Thyroid gland (tissue), 4 donors: ENCODE data around the gene MMP24. TPM values are rescaled to one million over a fixed set of nuclear protein-coding genes. Genes with fewer than 3 reads are reported as not detected.
"Not testable (repeated sequence)": the region's sequence is repeated elsewhere in the genome, so short reads cannot be mapped to it uniquely, and the experiment has no call there.

ENCODE experiments used
- DNase-seq, 2 donors: peaks; one replicate each; pipeline ENCODE4 v3.0.0-alpha.2; 2019
- H3K27ac ChIP-seq, 3 donors: fragments of 200-600 bp; sonication (generic); 1 replicate in 2 of 3; 2 replicates in 1 of 3; pipeline ENCODE4 v1.5.1; 2016 to 2019; ENCODE audit warnings: mild to moderate bottlenecking in 1 of 3, moderate library complexity in 1 of 3
- H3K27me3 ChIP-seq: fragments of 200-600 bp; sonication (generic); one replicate; pipeline ENCODE4 v1.5.1; 2019
- H3K36me3 ChIP-seq, 2 donors: fragments of 200-600 bp; sonication (generic); one replicate each; pipeline ENCODE4 v1.5.1; 2016 to 2019
- H3K4me1 ChIP-seq, 2 donors: fragments of 200-600 bp; sonication (generic); one replicate each; pipeline ENCODE4 v1.5.1; 2017 to 2019
- H3K4me3 ChIP-seq, 3 donors: fragments of 200-600 bp; sonication (generic); replicated peaks in 1 of 3; 1 replicate in 2 of 3; 2 replicates in 1 of 3; pipeline ENCODE4 v1.5.1; 2016; ENCODE audit warnings: mild to moderate bottlenecking in 1 of 3
- H3K9me3 ChIP-seq: fragments of 200-600 bp; sonication (generic); one replicate; pipeline ENCODE4 v1.5.1; 2017
- POLR2A ChIP-seq, 2 donors: fragments of 450-650 bp; IDR thresholded peaks; one replicate each; pipeline ENCODE4 v1.6.1; 2017; ENCODE audit warnings: antibody characterized with exemption in 2 of 2, mild to moderate bottlenecking in 2 of 2, moderate library complexity in 1 of 2
- WGBS, 2 donors: methylation state at CpG; one replicate each; pipeline ENCODE4 v1.1.5; 2017; 5-methylcytosine and 5-hydroxymethylcytosine counted together
- intact Hi-C: fragments of 100-400 bp; cut with DNase I; formaldehyde crosslinking; loops from one replicate; pipeline ENCODE4 v1.15.1; 2023
- total RNA-seq, 4 donors: library from RNA; depleted of rRNA; stranded (reverse); fragments of >200 nt; gene quantifications; one replicate each; pipeline ENCODE4 v1.2.3, GENCODE V29; 2016
- TF ChIP-seq, protein P1 (sequence below), 6 experiments: fragments of 200-600 bp in 3 of 6; fragments of 450-650 bp in 3 of 6; sonication (generic) in 3 of 6; IDR thresholded peaks; one replicate each; pipeline ENCODE4 v1.5.1; 2016 to 2019; ENCODE audit warnings: antibody characterized with exemption in 6 of 6, mild to moderate bottlenecking in 2 of 6, inconsistent platforms in 1 of 6, moderate library complexity in 1 of 6

Gene MMP24
- total RNA-seq, 4 donors from 2014 or later, result 0.67 to 1.6 (median 0.92) TPM

DNA sequence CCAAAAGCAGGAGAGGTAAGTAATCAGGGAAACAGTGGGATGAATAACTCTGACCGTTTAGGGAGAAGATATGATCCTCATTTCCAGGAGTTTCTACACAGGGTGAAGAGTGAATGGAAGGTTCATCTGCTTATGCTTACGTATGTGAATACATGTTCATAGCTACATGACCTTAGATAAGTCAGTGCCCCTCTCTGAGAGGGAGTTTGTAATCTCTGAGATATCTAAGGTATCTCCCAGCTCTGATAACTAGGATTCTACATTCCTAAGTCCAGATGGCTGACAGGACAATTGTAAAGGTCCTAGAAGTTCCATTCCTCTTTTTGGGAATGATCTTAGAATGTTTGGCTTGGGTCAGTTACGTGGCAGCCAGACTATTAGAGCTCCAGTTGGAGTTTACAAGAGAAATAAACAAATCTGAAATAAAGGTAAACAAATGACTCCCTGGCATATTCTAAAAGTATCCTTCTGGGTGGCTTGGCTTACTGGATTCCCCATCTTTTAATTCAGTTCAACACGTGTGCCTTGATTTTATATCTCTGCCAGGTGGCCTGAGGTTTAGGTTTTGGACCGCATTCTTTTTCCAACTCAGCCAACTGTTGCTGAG lies 38.8 kb upstream of the MMP24 start:
- TF ChIP-seq, protein P1, sequence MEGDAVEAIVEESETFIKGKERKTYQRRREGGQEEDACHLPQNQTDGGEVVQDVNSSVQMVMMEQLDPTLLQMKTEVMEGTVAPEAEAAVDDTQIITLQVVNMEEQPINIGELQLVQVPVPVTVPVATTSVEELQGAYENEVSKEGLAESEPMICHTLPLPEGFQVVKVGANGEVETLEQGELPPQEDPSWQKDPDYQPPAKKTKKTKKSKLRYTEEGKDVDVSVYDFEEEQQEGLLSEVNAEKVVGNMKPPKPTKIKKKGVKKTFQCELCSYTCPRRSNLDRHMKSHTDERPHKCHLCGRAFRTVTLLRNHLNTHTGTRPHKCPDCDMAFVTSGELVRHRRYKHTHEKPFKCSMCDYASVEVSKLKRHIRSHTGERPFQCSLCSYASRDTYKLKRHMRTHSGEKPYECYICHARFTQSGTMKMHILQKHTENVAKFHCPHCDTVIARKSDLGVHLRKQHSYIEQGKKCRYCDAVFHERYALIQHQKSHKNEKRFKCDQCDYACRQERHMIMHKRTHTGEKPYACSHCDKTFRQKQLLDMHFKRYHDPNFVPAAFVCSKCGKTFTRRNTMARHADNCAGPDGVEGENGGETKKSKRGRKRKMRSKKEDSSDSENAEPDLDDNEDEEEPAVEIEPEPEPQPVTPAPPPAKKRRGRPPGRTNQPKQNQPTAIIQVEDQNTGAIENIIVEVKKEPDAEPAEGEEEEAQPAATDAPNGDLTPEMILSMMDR (IDR thresholded peaks at IDR 0.05), result no peak
- no peak for TF ChIP-seq POLR2A (IDR thresholded peaks at IDR 0.05)
- Histone ChIP-seq H3K9me3 (no peaks in the 10 kb centered on the region), H3K4me3 (no peak overlapping the region), H3K4me1 (peaks cover 5 to 11% of the 10 kb centered on the region in 2 donors), H3K27ac (no peak overlapping the region), H3K36me3 (no peaks in the 10 kb centered on the region), H3K27me3 (no peaks in the 10 kb centered on the region)
- intact Hi-C loops, result no loop called here
- DNase-seq, result no peak
- 76 to 81% methylated on average over 5 of the region's 5 CpGs for WGBS, 2 donors

DNA sequence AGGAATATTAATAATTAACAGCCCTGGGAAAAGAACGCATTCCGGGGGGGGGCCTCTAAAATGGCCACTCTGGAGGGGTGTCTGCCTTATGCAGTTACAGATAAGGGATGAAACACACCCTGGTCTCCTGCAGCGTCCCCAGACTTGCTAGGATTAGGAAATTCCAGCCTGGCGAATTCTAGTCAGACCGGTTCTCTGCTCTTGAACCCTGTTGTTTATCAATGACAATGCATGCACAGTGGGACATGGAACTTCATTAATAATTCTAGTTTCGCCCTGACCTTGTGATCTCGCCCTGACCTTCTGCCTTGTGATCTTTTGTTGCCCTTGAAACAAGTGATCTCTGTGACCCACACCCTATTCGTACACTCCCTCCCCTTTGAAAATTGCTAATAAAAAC lies 37.3 kb upstream of the MMP24 start:
- peaks cover 7 to 25% of the 10 kb centered on the region in 2 donors for H3K4me1 ChIP-seq
- WGBS, 2 donors, result 82 to 86% methylated on average over 8 of the region's 8 CpGs
- intact Hi-C loops, H3K27me3 ChIP-seq, H3K27ac ChIP-seq, H3K36me3 ChIP-seq, H3K4me3 ChIP-seq, H3K9me3 ChIP-seq, DNase-seq: not testable (repeated sequence)

DNA sequence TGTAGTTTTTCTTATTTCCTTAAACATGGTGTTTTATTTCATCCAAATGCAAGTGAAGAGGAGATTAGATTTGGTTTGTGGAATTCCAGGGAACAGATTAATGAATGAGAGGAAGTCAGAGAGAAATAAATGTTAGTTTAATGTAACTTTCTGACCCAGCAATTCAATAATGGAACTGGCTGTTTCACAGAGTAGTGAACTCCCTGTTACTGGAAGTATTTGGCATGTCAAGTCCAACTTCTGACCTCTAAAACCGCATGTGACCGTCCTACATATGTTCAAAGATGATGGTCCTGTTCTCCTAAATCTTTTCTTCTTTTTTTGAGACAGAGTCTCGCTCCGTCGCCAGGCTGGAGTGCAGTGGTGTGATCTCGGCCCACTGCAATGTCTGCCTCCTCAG lies 35.9 kb upstream of the MMP24 start:
- H3K27ac ChIP-seq, result no peak overlapping the region
- peaks cover 7 to 26% of the 10 kb centered on the region in 2 donors for H3K4me1 ChIP-seq
- intact Hi-C loops, result no loop called here
- no peak overlapping the region for H3K4me3 ChIP-seq
- H3K9me3 ChIP-seq, result no peaks in the 10 kb centered on the region
- H3K27me3 ChIP-seq, result no peaks in the 10 kb centered on the region
- TF ChIP-seq, protein P1 (IDR thresholded peaks at IDR 0.05), result no peak
- no peak for TF ChIP-seq POLR2A (IDR thresholded peaks at IDR 0.05)
- WGBS, 2 donors, result 90 to 92% methylated on average over 6 of the region's 6 CpGs
- no peaks in the 10 kb centered on the region for H3K36me3 ChIP-seq
- DNase-seq, result no peak

DNA sequence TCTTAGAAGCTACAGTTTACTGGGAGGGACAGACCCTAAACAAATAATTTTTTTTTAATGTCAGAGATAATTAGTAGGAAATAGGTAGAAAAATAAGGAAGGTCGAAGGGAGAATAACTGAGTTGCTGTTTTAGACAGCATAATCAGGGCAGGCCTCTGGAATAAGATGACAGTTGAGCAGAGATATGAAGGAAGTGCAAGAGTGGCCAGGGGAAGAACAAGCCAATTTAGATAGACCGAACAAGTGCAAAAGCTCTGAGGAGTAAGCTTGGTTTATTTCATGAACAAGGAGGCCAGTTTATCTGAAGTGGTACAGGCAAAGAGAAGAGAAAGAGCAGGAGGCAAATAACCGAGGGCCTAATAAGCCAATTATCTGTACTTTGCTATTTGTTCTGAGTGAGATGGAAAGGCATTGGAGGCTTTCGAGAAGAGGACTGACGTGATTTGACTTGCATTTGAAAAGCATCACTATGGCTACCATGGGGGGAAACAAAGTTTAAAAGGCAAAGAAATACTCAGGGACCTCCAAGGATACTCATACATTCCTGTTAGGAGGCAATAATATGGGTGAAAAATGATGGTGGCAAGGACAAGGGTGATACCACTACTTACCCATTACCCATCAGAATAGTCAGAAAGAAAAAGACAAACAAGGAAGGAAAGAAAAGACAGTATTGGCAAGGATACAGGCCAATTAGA lies 34.9 kb upstream of the MMP24 start:
- 86 to 90% methylated on average over 5 of the region's 5 CpGs for WGBS, 2 donors
- no peaks in the 10 kb centered on the region for H3K9me3 ChIP-seq
- intact Hi-C loops, result no loop called here
- H3K36me3 ChIP-seq, result no peaks in the 10 kb centered on the region
- TF ChIP-seq, protein P1 (IDR thresholded peaks at IDR 0.05), result no peak
- TF ChIP-seq POLR2A (IDR thresholded peaks at IDR 0.05), result no peak
- H3K4me3 ChIP-seq, result no peak overlapping the region
- peaks cover 7 to 26% of the 10 kb centered on the region in 2 donors for H3K4me1 ChIP-seq
- H3K27me3 ChIP-seq, result no peaks in the 10 kb centered on the region
- H3K27ac ChIP-seq, result no peak overlapping the region
- no peak for DNase-seq

DNA sequence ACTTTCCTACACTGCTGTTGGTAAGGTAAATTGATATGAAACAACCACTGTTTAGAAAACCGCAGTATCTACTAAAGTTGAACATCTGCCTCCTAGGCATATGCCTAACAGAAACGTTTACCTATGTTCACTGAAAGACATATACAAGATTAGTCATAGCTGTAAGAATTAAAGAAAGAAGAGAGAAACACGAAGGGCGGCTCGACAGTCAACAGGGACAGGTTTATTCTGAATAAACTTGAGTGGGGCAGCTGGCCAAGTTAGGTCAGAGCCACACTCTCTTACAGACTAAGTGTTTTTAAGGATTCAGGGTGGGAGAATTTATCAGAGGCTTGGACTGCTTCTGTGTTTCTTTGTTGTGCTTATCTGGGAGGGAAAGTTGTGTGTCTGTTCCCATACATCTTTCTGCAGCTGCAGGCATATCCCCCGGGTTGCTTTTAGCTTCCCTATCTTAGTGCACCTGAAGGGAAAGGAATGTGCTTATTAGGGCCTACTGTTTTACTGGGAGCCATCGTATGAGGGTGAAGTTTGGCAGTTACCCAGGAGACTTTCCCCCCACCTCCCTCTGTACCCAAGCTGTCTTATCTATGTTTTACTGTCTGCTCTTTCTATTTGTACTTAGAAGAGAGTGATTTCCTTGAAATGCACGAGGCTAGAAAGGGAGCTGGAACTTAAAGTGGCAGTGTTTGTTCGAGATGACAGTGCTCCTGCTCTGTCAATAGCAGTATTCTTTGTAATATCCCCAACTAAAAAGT lies 34.2 kb upstream of the MMP24 start:
- Histone ChIP-seq H3K4me1 (peaks cover 7 to 26% of the 10 kb centered on the region in 2 donors), H3K36me3 (no peaks in the 10 kb centered on the region), H3K27me3 (no peaks in the 10 kb centered on the region), H3K4me3 (no peak overlapping the region), H3K9me3 (no peaks in the 10 kb centered on the region), H3K27ac (peak overlapping the region in 2 of 3 donors; percentile 2 to 34)
- DNase-seq, result peak; percentile 74 to 80
- WGBS, 2 donors, result 32 to 38% methylated on average over 9 of the region's 9 CpGs
- intact Hi-C loops, result no loop called here
- TF ChIP-seq POLR2A (IDR thresholded peaks at IDR 0.05), result no peak
- TF ChIP-seq, protein P1 (IDR thresholded peaks at IDR 0.05), result no peak

DNA sequence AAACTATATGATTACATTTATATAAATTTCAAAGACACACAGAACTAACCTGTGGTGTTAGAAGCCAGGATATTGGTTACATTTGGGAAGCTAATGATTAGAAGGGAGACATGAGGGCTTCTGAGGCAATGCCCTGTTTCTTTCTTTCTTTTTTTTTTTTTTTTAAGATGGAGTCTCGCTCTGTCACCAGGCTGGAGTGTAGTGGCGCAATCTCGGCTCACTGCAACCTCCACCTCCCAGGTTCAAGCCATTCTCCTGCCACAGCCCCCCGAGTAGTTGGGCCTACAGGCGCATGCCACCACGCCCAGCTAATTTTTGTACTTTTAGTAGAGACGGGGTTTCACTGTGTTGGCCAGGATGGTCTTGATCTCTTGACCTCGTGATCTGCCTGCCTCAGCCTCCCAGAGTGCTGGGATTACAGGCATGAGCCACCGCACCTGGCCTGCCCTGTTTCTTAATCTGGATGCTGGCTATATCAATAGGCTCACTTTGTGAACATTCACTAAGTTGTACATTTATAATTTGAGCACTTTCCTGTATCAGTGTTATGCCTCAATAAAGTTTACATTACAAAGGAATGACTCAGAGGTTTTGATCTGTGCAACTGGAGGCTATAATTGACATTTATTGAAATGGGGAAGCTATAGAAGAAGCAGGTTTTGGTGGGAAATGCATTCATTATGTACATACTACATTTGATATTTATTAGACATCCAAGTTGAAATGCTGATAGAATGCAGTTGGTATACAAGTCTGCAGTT lies 33.3 kb upstream of the MMP24 start:
- intact Hi-C loops, H3K4me3 ChIP-seq, DNase-seq, H3K36me3 ChIP-seq, H3K9me3 ChIP-seq, H3K27me3 ChIP-seq: not testable (repeated sequence)
- H3K4me1 ChIP-seq, result peaks cover 7 to 26% of the 10 kb centered on the region in 2 donors
- H3K27ac ChIP-seq, result peak overlapping the region in 2 of 3 donors; percentile 2 to 34
- WGBS, 2 donors, result 93 to 97% methylated on average over 9 of the region's 9 CpGs
